Kidney (tissue), 14 donors: ENCODE measurements around the gene FARSA. TPM values are rescaled to one million over a fixed set of nuclear protein-coding genes. Genes with fewer than 3 reads are reported as not detected.

Experiments
- DNase-seq, 5 donors: peaks; one replicate each; pipeline ENCODE4 v3.0.0-alpha.2; 2013 to 2020
- FAIRE-seq: peaks from 2 replicates; lab custom pipeline; 2012; peaks lifted over from hg19 to GRCh38; lab: Jason Lieb, UNC
- H3K27ac ChIP-seq, 2 donors: one replicate each; pipeline ENCODE4 v1.7.0; 2013; ENCODE audit warnings: low read depth in 2 of 2, low read length in 2 of 2, inconsistent platforms in 1 of 2
- H3K27me3 ChIP-seq: one replicate; pipeline ENCODE4 v1.7.1; 2013; ENCODE audit warnings: low read length, inconsistent platforms; ENCODE audit not compliant: control insufficient read depth, insufficient read depth
- H3K36me3 ChIP-seq, 3 donors: one replicate each; pipeline versions ENCODE4 v1.7.0 to v1.7.1; 2013; ENCODE audit warnings: low read length in 3 of 3, control low read depth in 1 of 3, inconsistent platforms in 1 of 3; ENCODE audit not compliant: insufficient read depth in 3 of 3, control insufficient read depth in 2 of 3
- H3K4me1 ChIP-seq, 3 donors: one replicate each; pipeline versions ENCODE4 v1.7.0 to v1.7.1; 2013; ENCODE audit warnings: low read length in 3 of 3, inconsistent platforms in 1 of 3, low read depth in 1 of 3; ENCODE audit not compliant: control insufficient read depth in 2 of 3, insufficient read depth in 2 of 3
- H3K4me3 ChIP-seq, 3 donors: one replicate each; pipeline versions ENCODE4 v1.7.0 to v1.8.1; 2013; ENCODE audit warnings: low read length in 3 of 3, control low read depth in 1 of 3, inconsistent platforms in 1 of 3
- H3K9ac ChIP-seq, 3 donors: one replicate each; pipeline versions ENCODE4 v1.7.0 to v1.7.1; 2013; ENCODE audit warnings: low read length in 3 of 3, control low read depth in 1 of 3, inconsistent platforms in 1 of 3
- H3K9me3 ChIP-seq, 3 donors: one replicate each; pipeline versions ENCODE4 v1.7.0 to v1.7.1; 2013; ENCODE audit warnings: low read length in 3 of 3, control low read depth in 1 of 3, inconsistent platforms in 1 of 3; ENCODE audit not compliant: control insufficient read depth in 2 of 3, insufficient read depth in 1 of 3
- intact Hi-C: fragments of 100-400 bp; cut with DNase I; formaldehyde crosslinking; loops from one replicate; pipeline ENCODE4 v1.11.1; 2022
- polyA plus RNA-seq: library from polyadenylated mRNA; stranded (reverse); fragments of 350-450 nt; fragmentation: Illumina TruSeq; extraction: RNeasy Lipid Tissue Mini Kit (QIAGEN cat#74804); gene quantifications from one replicate; pipeline ENCODE4 v1.2.3, GENCODE V29; 2014; ENCODE audit warnings: low read depth, low replicate concordance; ENCODE audit not compliant: insufficient read depth
- total RNA-seq: library from RNA; stranded (reverse); fragmentation: NEBNext Ultra II Directional; extraction: Animal tissue kit (Norgen Biotek cat#: 25700); gene quantifications from one replicate; pipeline ENCODE4 v1.2.1, GENCODE V29; 2021
- TF ChIP-seq, protein P1 (sequence below): IDR thresholded peaks from 3 replicates; pipeline ENCODE4 v1.5.1; 2012; ENCODE audit warnings: mild to moderate bottlenecking, moderate library complexity, borderline replicate concordance; ENCODE audit not compliant: insufficient read depth; ENCODE audit errors: extremely low read depth
- donor health status: control.
- donor health status: control.
- donor health status: control.
- donor health status: control.
- donor health status: control.
- donor health status: DM: yes; HTN: yes; CAD: no.
- donor health status: Normal renal cell carcinoma (clear cell type).

FARSA gene
- total and polyA plus RNA-seq, 2 donors from 2014 or later: 48.0 to 58.2 TPM

DNA sequence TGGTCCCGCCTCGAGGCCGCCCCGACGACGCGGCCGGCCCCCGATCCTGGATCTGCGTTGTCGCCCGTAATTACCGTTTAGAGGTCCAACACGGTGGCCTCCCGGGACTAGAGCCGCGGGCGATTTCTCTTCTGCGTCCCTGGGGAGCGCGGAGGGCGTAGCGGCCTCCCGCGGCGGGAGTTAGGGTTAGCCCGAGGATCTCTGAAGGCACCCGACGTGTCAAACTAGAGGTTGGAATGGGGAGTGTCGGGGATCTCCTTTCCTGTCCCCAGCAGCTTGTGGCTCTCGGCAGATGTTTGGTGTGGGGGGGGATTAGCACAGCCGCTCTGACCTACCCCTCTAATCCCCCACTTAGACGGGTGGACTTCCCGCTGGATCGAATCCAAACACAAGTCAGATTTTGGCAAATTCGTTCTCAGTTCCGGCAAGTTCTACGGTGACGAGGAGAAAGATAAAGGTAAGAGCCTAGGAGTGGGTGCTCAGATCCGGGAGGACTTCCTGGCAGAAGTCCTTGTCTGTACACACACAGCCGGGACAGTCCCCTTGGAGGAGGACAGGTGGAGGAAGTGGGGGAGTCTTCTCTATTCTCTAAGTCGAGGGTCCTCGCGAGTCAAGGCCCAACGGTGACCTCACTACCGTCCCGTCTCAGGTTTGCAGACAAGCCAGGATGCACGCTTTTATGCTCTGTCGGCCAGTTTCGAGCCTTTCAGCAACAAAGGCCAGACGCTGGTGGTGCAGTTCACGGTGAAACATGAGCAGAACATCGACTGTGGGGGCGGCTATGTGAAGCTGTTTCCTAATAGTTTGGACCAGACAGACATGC is 5.5 kb upstream of the FARSA start:
- Histone ChIP-seq H3K4me3 (peak overlapping the region; percentile 91 to 96 (median 91)), H3K9me3 (no peaks in the 10 kb centered on the region), H3K9ac (peak overlapping the region; percentile 91 to 93 (median 93)), H3K4me1 (peaks cover 0 to 33% (median 30%) of the 10 kb centered on the region in 3 donors), H3K27ac (peak overlapping the region; percentile 91 to 92), H3K36me3 (peaks cover 15 to 34% (median 18%) of the 10 kb centered on the region in 3 donors), H3K27me3 (no peaks in the 10 kb centered on the region)
- FAIRE-seq (no peak), DNase-seq (peak; percentile 50 to 78 (median 66))
- TF ChIP-seq, protein P1, sequence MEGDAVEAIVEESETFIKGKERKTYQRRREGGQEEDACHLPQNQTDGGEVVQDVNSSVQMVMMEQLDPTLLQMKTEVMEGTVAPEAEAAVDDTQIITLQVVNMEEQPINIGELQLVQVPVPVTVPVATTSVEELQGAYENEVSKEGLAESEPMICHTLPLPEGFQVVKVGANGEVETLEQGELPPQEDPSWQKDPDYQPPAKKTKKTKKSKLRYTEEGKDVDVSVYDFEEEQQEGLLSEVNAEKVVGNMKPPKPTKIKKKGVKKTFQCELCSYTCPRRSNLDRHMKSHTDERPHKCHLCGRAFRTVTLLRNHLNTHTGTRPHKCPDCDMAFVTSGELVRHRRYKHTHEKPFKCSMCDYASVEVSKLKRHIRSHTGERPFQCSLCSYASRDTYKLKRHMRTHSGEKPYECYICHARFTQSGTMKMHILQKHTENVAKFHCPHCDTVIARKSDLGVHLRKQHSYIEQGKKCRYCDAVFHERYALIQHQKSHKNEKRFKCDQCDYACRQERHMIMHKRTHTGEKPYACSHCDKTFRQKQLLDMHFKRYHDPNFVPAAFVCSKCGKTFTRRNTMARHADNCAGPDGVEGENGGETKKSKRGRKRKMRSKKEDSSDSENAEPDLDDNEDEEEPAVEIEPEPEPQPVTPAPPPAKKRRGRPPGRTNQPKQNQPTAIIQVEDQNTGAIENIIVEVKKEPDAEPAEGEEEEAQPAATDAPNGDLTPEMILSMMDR: no peak
- intact Hi-C loops: no loop called here

DNA sequence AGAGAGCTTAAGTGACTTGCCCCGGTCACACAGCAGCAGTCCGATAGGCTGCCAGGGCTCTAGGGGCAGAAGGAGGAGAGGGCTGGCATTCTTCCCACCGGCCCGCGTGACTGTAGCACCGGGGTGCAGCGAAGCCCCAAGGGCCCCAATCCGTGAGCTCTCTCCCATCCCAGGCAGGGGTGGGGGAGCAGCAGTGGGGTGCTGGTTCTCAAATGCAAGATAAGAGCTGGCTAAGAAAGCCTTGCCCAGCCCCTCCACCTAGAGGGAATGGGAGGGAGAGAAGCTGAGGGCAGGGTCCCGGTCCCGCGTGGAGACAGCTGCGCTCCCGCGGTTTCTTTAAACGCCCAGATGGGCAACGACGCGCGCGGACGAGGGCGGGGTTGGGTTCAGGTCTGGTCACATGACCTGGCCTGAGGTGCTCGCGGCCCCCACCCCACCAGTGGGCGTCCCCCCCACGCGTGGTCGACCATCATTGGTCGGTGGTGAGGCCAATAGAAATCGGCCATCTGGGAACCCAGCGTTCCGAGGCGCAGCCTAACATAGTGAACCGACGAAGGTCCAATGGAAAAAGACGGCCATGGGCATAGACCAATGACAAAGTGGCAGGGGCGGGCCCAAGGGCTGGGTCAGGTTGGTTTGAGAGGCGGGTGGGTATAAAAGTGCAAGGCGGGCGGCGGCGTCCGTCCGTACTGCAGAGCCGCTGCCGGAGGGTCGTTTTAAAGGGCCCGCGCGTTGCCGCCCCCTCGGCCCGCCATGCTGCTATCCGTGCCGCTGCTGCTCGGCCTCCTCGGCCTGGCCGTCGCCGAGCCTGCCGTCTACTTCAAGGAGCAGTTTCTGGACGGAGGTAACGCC is 4.6 kb upstream of the FARSA start, which contains the start of gene CALR:
TSS of gene CALR (plus strand) at position 683 of the 852 bp plus-strand sequence. CDS start at position 754, 71 bp downstream.
- Histone ChIP-seq H3K9me3 (no peaks in the 10 kb centered on the region), H3K4me1 (peaks cover 0 to 27% (median 25%) of the 10 kb centered on the region in 3 donors), H3K36me3 (peaks cover 12 to 27% (median 13%) of the 10 kb centered on the region in 3 donors), H3K27ac (peak within 1 kb of the TSS; percentile 91 to 92), H3K27me3 (no peaks in the 10 kb centered on the region), H3K4me3 (peak within 1 kb of the TSS; percentile 91 to 96 (median 91)), H3K9ac (peak within 1 kb of the TSS; percentile 91 to 93 (median 93))
- intact Hi-C loops: no loop called here
- FAIRE-seq (peak; percentile 97), DNase-seq (peak; percentile 100)
- TF ChIP-seq, protein P1: no peak

DNA sequence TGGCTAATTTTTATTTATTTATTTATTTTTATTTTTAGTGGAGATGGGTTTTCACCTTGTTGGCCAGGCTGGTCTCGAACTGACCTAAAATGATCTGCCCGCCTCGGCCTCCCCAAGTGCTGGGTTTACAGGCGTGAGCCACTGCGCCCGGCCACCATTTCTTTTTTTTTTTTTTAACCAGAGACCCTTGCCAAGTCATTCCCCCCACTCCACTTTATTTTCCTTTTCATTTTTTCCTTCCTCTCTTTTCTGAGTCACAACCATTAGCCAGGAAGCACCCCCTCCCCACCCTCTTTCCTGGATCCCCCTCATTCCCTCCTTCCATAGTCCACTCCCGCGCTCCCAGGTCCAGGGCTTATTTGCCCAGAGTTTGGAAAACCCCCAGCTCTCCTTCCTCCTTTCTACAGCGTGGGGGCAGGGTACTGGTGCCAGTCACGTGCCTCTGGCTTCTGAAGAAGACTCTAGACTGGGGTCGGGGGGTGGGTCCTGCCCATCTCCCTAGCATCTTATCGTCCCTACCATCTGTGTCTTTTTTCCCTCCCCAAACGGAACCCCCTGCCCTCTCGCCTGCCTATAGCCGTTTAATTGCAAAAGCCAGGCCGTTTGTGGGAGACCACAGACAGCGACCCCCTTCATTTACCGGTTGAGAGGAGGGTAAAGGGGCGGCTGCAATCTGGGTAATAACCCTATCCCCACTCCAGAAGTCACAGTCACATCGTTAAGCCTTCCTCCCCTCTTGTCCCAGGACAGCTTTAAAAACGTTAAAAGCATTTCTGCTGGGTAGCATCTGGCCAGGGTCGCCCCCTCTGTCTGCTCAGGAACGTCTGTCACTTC is 3.8 kb upstream of the FARSA start:
- Histone ChIP-seq H3K9ac (peak overlapping the region; percentile 22 to 71 (median 32)), H3K4me3 (peak overlapping the region; percentile 58 to 91 (median 65)), H3K27me3 (no peaks in the 10 kb centered on the region), H3K27ac (peak overlapping the region in 1 of 2 donors; percentile 81), H3K9me3 (no peaks in the 10 kb centered on the region), H3K4me1 (peaks cover 0 to 34% (median 30%) of the 10 kb centered on the region in 3 donors), H3K36me3 (peaks cover 11 to 24% (median 13%) of the 10 kb centered on the region in 3 donors)
- TF ChIP-seq, protein P1: no peak
- intact Hi-C loops: no loop called here
- no peak for FAIRE-seq
- DNase-seq: peak; percentile 57 to 82 (median 74)
